ENCODE measurements around the gene ACAP3.

ACAP3 gene

GRCh38 chr1:1242461-1243265, 65.1 kb downstream of the ACAP3 start:
- DNase-seq, result no peak

Data from NCI-H187 (cell line).